SK-N-SH treated with all-trans-retinoic acid at 6 μM for 48 hours (cell line): ENCODE measurements around the gene RAB31.

Source experiments
- ATAC-seq: fragments of 200-7000 bp; cut with Tn5 transposase; 3 replicates; pipeline ENCODE4 v1.9.1; 2020; ENCODE audit warnings: mild to moderate bottlenecking, moderate library complexity
- ARNTL ChIP-seq: fragments of 450-650 bp; formaldehyde crosslinking; IDR thresholded peaks from 2 replicates; pipeline ENCODE4 v1.5.0; 2020; ENCODE audit warnings: low read depth, mild to moderate bottlenecking, moderate library complexity, borderline replicate concordance
- CSDC2 ChIP-seq: fragments of 250-450 bp; sonication (Bioruptor Pico); IDR thresholded peaks from 2 replicates; pipeline ENCODE4 v1.5.0; 2020; ENCODE audit warnings: mild to moderate bottlenecking, moderate library complexity
- ESRRG ChIP-seq: fragments of 250-450 bp; sonication (Bioruptor Pico); IDR thresholded peaks from 2 replicates; pipeline ENCODE4 v1.6.1; 2021; ENCODE audit warnings: mild to moderate bottlenecking
- GLIS3 ChIP-seq: fragments of 250-450 bp; sonication (Bioruptor Pico); IDR thresholded peaks from 2 replicates; pipeline ENCODE4 v1.5.0; 2020; ENCODE audit warnings: mild to moderate bottlenecking, moderate library complexity
- ISL1 ChIP-seq: fragments of 250-450 bp; sonication (Bioruptor Pico); IDR thresholded peaks from 2 replicates; pipeline ENCODE4 v2.1.2; 2022; ENCODE audit warnings: mild to moderate bottlenecking, moderate library complexity
- OSR1 ChIP-seq: fragments of 250-450 bp; sonication (Bioruptor Pico); IDR thresholded peaks from 2 replicates; pipeline ENCODE4 v1.8.0; 2022; ENCODE audit warnings: moderate library complexity, mild to moderate bottlenecking, inconsistent platforms
- PATZ1 ChIP-seq: fragments of 250-450 bp; sonication (Bioruptor Pico); IDR thresholded peaks from 2 replicates; pipeline ENCODE4 v1.8.0; 2020; ENCODE audit warnings: mild to moderate bottlenecking, moderate library complexity, borderline replicate concordance
- PPARA ChIP-seq: fragments of 250-450 bp; sonication (Bioruptor Pico); IDR thresholded peaks from 2 replicates; pipeline ENCODE4 v1.5.0; 2020; ENCODE audit warnings: mild to moderate bottlenecking, borderline replicate concordance
- SNAI2 ChIP-seq: fragments of 250-450 bp; sonication (Bioruptor Pico); IDR thresholded peaks from 2 replicates; pipeline ENCODE4 v1.5.0; 2020; ENCODE audit warnings: mild to moderate bottlenecking, moderate library complexity
- TCF4 ChIP-seq: fragments of 250-450 bp; sonication (Bioruptor Pico); IDR thresholded peaks from 2 replicates; pipeline ENCODE4 v1.8.0; 2021; ENCODE audit warnings: mild to moderate bottlenecking, moderate library complexity, borderline replicate concordance
- TOX ChIP-seq: fragments of 250-450 bp; sonication (Bioruptor Pico); IDR thresholded peaks from 2 replicates; pipeline ENCODE4 v1.8.0; 2021; ENCODE audit warnings: mild to moderate bottlenecking, moderate library complexity, borderline replicate concordance
- TSHZ2 ChIP-seq: fragments of 250-450 bp; sonication (Bioruptor Pico); IDR thresholded peaks from 2 replicates; pipeline ENCODE4 v1.5.0; 2020; ENCODE audit warnings: mild to moderate bottlenecking, moderate library complexity
- ZC3H10 ChIP-seq: fragments of 250-450 bp; sonication (Bioruptor Pico); IDR thresholded peaks from 2 replicates; pipeline ENCODE4 v1.5.1; 2021; ENCODE audit warnings: mild to moderate bottlenecking, moderate library complexity
- ZFP3 ChIP-seq: fragments of 250-450 bp; sonication (Bioruptor Pico); IDR thresholded peaks from 2 replicates; pipeline ENCODE4 v1.5.0; 2020; ENCODE audit warnings: mild to moderate bottlenecking, moderate library complexity
- ZFP30 ChIP-seq: fragments of 450-650 bp; formaldehyde crosslinking; IDR thresholded peaks from 2 replicates; pipeline ENCODE4 v1.5.0; 2022; ENCODE audit warnings: mild to moderate bottlenecking, moderate library complexity
- ZNF70 ChIP-seq: fragments of 450-650 bp; formaldehyde crosslinking; IDR thresholded peaks from 2 replicates; pipeline ENCODE4 v1.5.0; 2020; ENCODE audit warnings: mild to moderate bottlenecking, moderate library complexity
- ZNF8 ChIP-seq: fragments of 450-650 bp; formaldehyde crosslinking; IDR thresholded peaks from 2 replicates; pipeline ENCODE4 v1.5.0; 2020; ENCODE audit warnings: mild to moderate bottlenecking, moderate library complexity
- TF ChIP-seq, protein P1 (sequence below): fragments of 250-450 bp; sonication (Bioruptor Pico); IDR thresholded peaks from 2 replicates; pipeline ENCODE4 v1.8.0; 2021; ENCODE audit warnings: low read depth, mild to moderate bottlenecking, moderate library complexity, borderline replicate concordance
- TF ChIP-seq, protein P2 (sequence below): fragments of 250-450 bp; sonication (Bioruptor Pico); IDR thresholded peaks from 2 replicates; pipeline ENCODE4 v1.5.1; 2021; ENCODE audit warnings: mild to moderate bottlenecking, moderate library complexity

Gene RAB31

DNA sequence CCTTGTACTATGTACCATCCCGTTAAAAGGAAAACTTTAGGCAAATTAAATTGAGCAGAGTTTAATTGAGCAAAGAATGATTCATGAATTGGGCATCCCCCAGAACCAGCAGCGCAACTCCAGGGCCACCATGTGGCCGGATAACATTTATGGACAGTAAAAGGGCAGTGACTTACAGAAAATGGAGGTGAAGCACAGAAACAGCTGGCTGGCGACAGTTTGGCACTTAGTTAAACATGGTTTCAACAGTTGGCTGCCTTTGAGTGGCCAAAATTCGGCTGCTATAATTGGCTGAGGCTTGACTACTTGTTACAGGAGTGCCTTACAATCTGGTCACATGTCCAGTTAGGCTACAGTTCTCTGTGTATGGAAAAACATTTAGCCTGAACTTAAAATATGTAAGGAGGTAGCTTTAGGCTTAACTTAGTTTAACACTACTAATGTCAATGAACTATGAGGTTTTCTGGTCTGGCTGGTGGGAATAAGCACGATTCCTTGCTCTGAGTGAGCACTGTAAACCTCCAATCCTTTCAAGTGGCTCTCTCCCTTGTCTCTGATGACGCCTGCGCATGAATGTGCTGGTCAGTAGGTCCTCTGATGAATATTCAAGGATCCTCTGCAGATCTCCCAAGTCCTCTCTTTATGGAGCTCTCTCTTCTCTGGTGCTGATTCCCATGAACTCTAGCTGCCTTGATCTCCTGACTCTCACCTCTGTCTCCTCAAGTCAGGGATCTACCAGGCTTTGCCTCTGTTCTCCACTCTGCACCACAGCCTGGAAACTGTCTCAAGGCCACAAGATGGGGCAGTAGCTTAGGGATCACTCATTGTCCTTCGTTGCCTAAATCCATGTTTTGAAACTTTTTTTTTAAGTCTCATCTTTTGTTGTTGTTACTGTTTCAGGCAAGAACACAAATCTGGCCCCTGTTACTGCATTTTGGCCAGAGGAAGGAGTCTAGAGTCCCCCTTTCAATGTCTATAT, 24.4 kb upstream of the RAB31 start:
- ATAC-seq, result peak; percentile 99

DNA sequence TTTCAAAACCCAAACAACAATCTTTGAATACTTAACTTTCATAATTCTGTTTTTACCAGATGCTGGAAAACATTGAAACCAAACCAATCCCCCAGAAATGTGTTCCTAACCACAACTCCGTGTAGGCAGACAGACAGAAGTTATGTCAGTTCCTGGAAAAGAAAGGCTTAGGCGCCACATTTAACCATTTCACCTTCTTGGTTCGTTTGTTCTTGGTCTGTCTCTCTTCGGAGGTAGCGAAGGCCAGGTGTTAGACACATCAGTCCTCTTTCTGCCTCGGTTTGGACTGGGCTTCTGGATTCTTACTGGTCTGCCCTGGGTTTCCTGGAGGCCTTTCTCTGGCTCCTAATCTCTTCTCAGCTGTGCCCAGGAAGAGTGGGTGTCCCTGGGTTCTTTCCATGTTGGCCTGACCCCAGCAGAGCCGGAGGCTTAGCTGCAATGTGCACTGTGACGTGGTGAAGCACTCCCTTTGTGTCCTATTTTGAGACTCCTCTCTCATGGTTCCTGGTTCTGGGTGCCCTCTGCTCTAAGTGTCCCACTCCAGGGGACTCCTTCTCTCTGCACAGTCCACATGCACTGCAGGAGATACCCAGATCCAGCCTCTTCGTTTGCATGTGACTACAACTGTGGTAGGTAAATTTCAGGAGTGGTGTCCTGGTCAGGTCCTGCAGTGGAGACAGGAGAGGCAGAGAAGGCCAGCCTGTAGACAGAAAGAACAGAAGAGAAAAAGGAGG, 23.1 kb upstream of the RAB31 start:
- no peak for ATAC-seq

More for the DNA sequence above, 24.4 kb upstream of the RAB31 start:
- TF ChIP-seq ARNTL (CRISPR knock-in tag), result no peak
- no peak for TF ChIP-seq CSDC2 (CRISPR knock-in tag)
- TF ChIP-seq, protein P1, sequence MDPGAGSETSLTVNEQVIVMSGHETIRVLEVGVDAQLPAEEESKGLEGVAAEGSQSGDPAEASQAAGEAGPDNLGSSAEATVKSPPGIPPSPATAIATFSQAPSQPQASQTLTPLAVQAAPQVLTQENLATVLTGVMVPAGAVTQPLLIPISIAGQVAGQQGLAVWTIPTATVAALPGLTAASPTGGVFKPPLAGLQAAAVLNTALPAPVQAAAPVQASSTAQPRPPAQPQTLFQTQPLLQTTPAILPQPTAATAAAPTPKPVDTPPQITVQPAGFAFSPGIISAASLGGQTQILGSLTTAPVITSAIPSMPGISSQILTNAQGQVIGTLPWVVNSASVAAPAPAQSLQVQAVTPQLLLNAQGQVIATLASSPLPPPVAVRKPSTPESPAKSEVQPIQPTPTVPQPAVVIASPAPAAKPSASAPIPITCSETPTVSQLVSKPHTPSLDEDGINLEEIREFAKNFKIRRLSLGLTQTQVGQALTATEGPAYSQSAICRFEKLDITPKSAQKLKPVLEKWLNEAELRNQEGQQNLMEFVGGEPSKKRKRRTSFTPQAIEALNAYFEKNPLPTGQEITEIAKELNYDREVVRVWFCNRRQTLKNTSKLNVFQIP (CRISPR knock-in tag), result no peak
- TF ChIP-seq TCF4 (CRISPR knock-in tag), result no peak
- no peak for TF ChIP-seq PPARA
- no peak for TF ChIP-seq ESRRG (CRISPR knock-in tag)
- TF ChIP-seq, protein P2, sequence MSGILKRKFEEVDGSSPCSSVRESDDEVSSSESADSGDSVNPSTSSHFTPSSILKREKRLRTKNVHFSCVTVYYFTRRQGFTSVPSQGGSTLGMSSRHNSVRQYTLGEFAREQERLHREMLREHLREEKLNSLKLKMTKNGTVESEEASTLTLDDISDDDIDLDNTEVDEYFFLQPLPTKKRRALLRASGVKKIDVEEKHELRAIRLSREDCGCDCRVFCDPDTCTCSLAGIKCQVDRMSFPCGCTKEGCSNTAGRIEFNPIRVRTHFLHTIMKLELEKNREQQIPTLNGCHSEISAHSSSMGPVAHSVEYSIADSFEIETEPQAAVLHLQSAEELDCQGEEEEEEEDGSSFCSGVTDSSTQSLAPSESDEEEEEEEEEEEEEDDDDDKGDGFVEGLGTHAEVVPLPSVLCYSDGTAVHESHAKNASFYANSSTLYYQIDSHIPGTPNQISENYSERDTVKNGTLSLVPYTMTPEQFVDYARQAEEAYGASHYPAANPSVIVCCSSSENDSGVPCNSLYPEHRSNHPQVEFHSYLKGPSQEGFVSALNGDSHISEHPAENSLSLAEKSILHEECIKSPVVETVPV (CRISPR knock-in tag), result no peak
- no peak for TF ChIP-seq ZFP30
- no peak for TF ChIP-seq TOX (CRISPR knock-in tag)
- no peak for TF ChIP-seq ZC3H10 (CRISPR knock-in tag)
- no peak for TF ChIP-seq ZNF8 (CRISPR knock-in tag)

GRCh38 chr18:9685615-9685890, 22.5 kb upstream of the RAB31 start:
- ATAC-seq, result no peak
- no peak for TF ChIP-seq ZFP3
- TF ChIP-seq ISL1 (CRISPR knock-in tag), result no peak
- TF ChIP-seq OSR1, result no peak
- no peak for TF ChIP-seq TOX (CRISPR knock-in tag)
- TF ChIP-seq, protein P2 (CRISPR knock-in tag), result no peak
- no peak for TF ChIP-seq TSHZ2 (CRISPR knock-in tag)
- TF ChIP-seq ZC3H10 (CRISPR knock-in tag), result no peak
- no peak for TF ChIP-seq ZNF8 (CRISPR knock-in tag)
- TF ChIP-seq, protein P1 (CRISPR knock-in tag), result no peak
- TF ChIP-seq PATZ1 (CRISPR knock-in tag), result no peak
- no peak for TF ChIP-seq ZNF70 (CRISPR knock-in tag)
- no peak for TF ChIP-seq ESRRG (CRISPR knock-in tag)
- TF ChIP-seq, all 23 proteins: peak for 0

More for the DNA sequence above, 23.1 kb upstream of the RAB31 start:
- TF ChIP-seq SNAI2 (no peak), ESRRG (CRISPR knock-in tag) (no peak), GLIS3 (CRISPR knock-in tag) (no peak)
- TF ChIP-seq, protein P1 (CRISPR knock-in tag), result no peak
